Measurements from ENCODE around the gene KCTD15. TPM values are rescaled to one million over a fixed set of nuclear protein-coding genes. Genes with fewer than 3 reads are reported as not detected.

Gene KCTD15
- total and polyA plus RNA-seq, 10 donors, result 7.6 to 31.8 (median 19.2) TPM

- Histone ChIP-seq H3K4me3 (no peak overlapping the region), H3K9me3 (no peaks in the 10 kb centered on the region), H3K4me1 (no peaks in the 10 kb centered on the region), H3K27ac (no peak overlapping the region), H3K27me3 (replicated peaks in 1 of 7) (peaks cover 0 to 41% (median 0%) of the 10 kb centered on the region in 7 donors), H3K36me3 (no peaks in the 10 kb centered on the region)
- 76 to 83% (median 79%) methylated on average over 9 to 12 of the region's 12 CpGs for WGBS, 5 donors
- intact Hi-C loops (cut with DNase I; ENCODE audit: low total_unique reads), result no loop called here
- DNase-seq, result no peak
- TF ChIP-seq POLR2A (IDR thresholded peaks at IDR 0.05) (no peak), POLR2AphosphoS5 (IDR thresholded peaks at IDR 0.05) (no peak), CTCF (IDR thresholded peaks at IDR 0.05 in 8 of 11, conservative IDR thresholded peaks at IDR 0.05 in 3 of 11) (no peak)
Measured at GRCh38 chr19:33749619-33750175, 47.0 kb upstream of the KCTD15 start.

GRCh38 chr19:33750587-33751435 is 45.9 kb upstream of the KCTD15 start:
- Histone ChIP-seq H3K4me1 (no peaks in the 10 kb centered on the region), H3K36me3 (no peaks in the 10 kb centered on the region), H3K9me3 (no peaks in the 10 kb centered on the region), H3K27me3 (replicated peaks in 1 of 7) (peaks cover 0 to 32% (median 0%) of the 10 kb centered on the region in 7 donors), H3K27ac (no peak overlapping the region), H3K4me3 (no peak overlapping the region)
- TF ChIP-seq POLR2AphosphoS5 (IDR thresholded peaks at IDR 0.05) (no peak), CTCF (IDR thresholded peaks at IDR 0.05 in 8 of 11, conservative IDR thresholded peaks at IDR 0.05 in 3 of 11) (no peak), POLR2A (IDR thresholded peaks at IDR 0.05) (no peak)
- no peak for DNase-seq
- intact Hi-C loops (cut with DNase I; ENCODE audit: low total_unique reads), result no loop called here
- WGBS, 5 donors, result 74 to 81% (median 77%) methylated on average over 18 of the region's 18 CpGs

- Histone ChIP-seq H3K4me3 (no peak overlapping the region), H3K27ac (no peak overlapping the region), H3K27me3 (replicated peaks in 1 of 7) (peaks cover 0 to 36% (median 0%) of the 10 kb centered on the region in 7 donors), H3K36me3 (no peaks in the 10 kb centered on the region), H3K9me3 (no peaks in the 10 kb centered on the region), H3K4me1 (no peaks in the 10 kb centered on the region)
- TF ChIP-seq POLR2AphosphoS5 (IDR thresholded peaks at IDR 0.05), result no peak
- no peak for TF ChIP-seq CTCF (IDR thresholded peaks at IDR 0.05 in 8 of 11, conservative IDR thresholded peaks at IDR 0.05 in 3 of 11)
- no peak for TF ChIP-seq POLR2A (IDR thresholded peaks at IDR 0.05)
- WGBS, 5 donors, result 68 to 83% (median 79%) methylated on average over 3 to 5 of the region's 5 CpGs
- intact Hi-C loops (cut with DNase I; ENCODE audit: low total_unique reads), result no loop called here
- no peak for DNase-seq
Measured at GRCh38 chr19:33751436-33751770, 45.3 kb upstream of the KCTD15 start.

- no peaks in the 10 kb centered on the region for H3K4me1 ChIP-seq
- no peaks in the 10 kb centered on the region for H3K9me3 ChIP-seq
- H3K36me3 ChIP-seq, result no peaks in the 10 kb centered on the region
- TF ChIP-seq POLR2AphosphoS5 (IDR thresholded peaks at IDR 0.05), result no peak
- TF ChIP-seq POLR2A (IDR thresholded peaks at IDR 0.05), result no peak
- no peak for TF ChIP-seq CTCF (IDR thresholded peaks at IDR 0.05 in 8 of 11, conservative IDR thresholded peaks at IDR 0.05 in 3 of 11)
- no peak overlapping the region for H3K4me3 ChIP-seq
- no peak for DNase-seq
- peaks cover 0 to 32% (median 0%) of the 10 kb centered on the region in 7 donors for H3K27me3 ChIP-seq (replicated peaks in 1 of 7)
- no peak overlapping the region for H3K27ac ChIP-seq
- WGBS, 5 donors, result 69 to 76% (median 75%) methylated on average over 22 to 27 of the region's 27 CpGs
- intact Hi-C loops (cut with DNase I; ENCODE audit: low total_unique reads), result no loop called here
Measured at GRCh38 chr19:33752018-33752800, 44.5 kb upstream of the KCTD15 start.
